ENCODE measurements around the gene CCNB3.
A peak's percentile ranks its signal among the peaks of the same experiment; 100 is the strongest.
"Not testable (repeated sequence)": the region's sequence is repeated elsewhere in the genome, so short reads cannot be mapped to it uniquely, and the experiment has no call there.

CCNB3 gene, protein sequence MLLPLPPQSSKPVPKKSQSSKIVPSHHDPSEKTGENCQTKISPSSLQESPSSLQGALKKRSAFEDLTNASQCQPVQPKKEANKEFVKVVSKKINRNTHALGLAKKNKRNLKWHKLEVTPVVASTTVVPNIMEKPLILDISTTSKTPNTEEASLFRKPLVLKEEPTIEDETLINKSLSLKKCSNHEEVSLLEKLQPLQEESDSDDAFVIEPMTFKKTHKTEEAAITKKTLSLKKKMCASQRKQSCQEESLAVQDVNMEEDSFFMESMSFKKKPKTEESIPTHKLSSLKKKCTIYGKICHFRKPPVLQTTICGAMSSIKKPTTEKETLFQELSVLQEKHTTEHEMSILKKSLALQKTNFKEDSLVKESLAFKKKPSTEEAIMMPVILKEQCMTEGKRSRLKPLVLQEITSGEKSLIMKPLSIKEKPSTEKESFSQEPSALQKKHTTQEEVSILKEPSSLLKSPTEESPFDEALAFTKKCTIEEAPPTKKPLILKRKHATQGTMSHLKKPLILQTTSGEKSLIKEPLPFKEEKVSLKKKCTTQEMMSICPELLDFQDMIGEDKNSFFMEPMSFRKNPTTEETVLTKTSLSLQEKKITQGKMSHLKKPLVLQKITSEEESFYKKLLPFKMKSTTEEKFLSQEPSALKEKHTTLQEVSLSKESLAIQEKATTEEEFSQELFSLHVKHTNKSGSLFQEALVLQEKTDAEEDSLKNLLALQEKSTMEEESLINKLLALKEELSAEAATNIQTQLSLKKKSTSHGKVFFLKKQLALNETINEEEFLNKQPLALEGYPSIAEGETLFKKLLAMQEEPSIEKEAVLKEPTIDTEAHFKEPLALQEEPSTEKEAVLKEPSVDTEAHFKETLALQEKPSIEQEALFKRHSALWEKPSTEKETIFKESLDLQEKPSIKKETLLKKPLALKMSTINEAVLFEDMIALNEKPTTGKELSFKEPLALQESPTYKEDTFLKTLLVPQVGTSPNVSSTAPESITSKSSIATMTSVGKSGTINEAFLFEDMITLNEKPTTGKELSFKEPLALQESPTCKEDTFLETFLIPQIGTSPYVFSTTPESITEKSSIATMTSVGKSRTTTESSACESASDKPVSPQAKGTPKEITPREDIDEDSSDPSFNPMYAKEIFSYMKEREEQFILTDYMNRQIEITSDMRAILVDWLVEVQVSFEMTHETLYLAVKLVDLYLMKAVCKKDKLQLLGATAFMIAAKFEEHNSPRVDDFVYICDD (N-terminal part only)

DNA sequence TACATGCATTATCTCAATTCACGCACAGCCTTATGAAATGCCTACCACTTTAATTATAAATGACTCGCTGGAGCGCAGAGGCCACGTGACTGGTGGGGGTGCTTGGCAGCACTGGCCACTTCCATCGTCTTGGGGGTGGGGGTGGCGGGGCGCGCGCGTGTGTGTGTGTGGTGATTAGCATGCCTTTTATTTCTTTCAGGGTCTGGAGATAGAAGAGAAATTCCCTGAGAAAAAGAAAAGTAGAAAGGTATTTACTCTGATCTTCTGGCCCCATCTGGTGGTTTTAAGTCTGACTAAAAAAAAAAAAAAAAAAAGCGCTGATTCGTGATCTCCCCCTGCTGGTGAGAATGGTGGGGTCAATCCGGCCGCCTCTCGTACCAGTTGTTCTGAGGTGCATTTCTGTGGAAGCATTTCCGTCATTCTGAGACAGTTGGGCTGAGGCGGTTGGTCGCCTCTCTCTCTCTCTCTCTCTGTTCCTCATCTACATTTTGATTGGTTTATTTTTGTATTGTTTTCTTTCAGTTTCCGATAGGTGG is at the start of gene CCNB3:
Gene CCNB3 (plus strand): TSS at position 402 of the 536 bp plus-strand sequence. CDS start 80,399 bp downstream, outside the sequence.
- DNase-seq (ENCODE audit: low spot score) = peak; percentile 70

DNA sequence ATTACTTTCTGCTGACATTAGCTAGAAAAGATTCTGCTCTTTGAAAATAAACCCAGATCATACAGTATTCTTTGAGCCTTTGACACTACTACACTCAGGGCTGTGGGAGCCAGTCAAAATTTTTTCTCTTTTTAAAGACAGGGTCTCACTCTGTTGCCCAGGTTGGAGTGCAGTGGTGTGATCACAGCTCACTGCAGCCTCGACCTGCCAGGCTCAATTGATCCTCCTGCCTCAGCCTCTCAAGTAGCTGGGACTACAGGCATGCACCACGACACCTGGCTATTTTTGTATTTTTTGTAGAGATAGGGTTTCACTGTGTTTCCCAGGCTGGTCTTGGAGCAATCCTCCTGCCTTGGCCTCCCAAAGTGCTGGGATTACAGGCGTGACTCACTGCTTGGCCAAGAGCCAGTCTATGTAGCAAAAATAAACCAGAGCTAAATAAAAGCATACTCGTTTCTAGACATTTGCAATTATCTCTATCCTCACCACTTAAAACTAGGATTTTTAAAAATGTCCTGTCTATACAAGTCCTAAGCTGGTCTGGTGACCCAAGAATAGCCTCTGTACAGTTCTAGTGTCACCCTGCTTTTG is 46.9 kb upstream of the CCNB3 start:
- DNase-seq (ENCODE audit: low spot score) = no peak

DNA sequence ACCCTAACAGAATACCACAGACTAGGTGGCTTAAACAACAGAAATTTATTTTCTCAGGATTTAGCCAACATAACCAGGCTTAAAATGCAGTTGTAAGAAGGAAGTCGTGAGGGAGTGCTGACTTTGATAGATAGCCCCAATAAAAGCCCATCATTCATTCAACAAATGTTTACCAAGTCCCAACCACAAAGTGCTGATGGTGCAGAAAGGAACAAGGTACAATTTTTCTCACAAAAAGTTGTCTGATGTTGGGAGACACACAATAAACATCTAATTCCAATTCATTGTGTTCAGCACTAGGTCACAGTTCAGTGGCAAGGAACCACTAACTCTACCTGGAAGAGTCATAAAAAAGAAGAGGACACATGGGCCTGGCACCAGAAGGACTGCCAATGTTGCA is 46.0 kb upstream of the CCNB3 start:
- no peak for DNase-seq (ENCODE audit: low spot score)

DNA sequence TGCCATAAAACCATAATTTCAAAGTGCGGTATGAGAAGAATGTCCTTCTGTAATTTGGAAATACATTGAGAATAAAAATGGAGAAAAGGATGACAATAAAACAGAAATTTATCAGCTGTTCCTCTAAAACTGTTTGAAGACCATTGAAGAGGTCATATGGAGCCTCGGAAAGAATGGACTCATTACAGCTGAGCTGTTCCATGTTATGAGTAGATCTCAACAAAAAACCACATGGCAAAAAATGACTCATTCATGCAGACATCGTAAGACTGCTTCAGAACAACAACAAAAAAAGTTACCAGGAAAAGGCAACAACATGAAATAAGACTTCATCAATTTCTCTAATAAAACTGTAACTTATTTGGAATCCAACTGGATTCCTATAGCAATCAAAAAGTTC is 43.4 kb upstream of the CCNB3 start:
- no peak for DNase-seq (ENCODE audit: low spot score)

DNA sequence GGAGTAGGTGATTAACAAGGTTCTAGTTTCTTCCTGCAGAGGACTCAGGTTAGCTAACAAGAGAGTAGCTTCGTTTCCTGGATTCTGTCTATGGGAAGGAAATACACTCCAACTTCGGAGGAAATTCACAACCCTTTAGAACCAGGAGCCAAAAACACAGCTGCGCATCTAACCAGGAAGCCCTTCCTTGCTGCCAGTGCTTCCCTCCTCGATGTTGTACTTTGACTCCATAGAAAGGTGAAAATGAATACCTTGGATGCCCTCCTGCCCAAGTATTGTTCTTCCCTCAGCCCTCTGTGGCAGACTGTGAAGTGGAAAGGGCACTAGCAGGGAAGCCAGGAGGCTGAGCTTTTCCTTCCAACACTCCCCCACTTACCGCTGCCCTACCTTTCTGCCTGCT is 38.8 kb upstream of the CCNB3 start:
- DNase-seq (ENCODE audit: low spot score) = no peak

DNA sequence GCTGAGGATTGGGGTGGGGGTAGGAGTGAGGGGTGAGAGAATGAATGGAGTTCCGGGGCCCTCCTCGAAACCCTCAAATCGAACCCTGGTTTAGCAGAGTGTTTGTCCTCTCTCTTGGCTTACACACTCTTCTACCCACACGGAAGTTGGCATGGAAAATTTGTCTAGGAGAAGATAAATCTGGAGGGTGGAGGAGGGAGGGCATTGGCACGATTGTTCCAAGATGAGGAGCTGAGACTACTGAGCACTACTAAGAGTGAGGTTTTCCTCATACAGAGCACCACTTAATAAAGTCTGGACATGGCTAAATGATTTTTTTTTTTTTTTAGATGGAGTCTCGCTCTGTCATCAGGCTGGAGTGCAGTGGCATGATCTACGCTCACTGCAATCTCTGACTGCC is 37.2 kb upstream of the CCNB3 start:
- DNase-seq (ENCODE audit: low spot score) = no peak

DNA sequence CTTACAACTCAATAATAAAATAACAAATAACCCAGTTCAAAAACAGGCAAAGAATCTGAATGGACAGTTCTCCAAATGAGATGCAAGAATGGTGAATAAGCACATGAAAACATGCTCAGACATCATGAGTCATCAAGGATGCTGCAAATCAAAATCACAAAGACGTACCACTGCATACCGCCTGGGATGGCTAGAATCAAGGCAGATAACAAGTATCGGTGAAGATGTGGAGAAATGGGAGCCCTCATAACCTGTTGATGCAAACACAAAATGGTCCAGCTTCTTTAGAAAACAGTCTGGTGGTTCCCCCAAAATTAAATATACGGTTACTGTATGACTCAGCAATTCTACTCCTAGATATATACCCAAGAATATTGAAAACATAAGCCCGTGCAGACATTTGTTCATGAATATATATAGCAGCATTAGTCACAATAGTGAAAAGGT is 36.3 kb upstream of the CCNB3 start:
- DNase-seq (ENCODE audit: low spot score) = no peak

DNA sequence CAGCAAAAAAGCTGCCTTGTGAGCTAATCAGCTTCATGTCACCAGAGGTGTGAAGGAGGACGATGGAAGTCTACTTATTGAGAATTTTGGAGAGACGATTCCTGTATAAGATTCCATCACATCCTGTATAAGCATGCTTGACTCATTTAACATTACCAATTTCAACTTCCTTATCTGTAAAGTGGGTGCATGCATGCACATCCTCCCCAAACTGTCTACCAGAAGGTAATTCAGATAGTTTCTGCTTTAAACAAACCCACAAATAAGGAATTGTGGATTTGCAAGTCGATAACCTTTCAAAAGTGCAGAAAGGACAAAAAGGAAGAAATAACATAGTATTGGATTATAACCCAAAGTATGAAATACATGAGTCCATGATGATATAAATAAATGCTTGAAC is 34.8 kb upstream of the CCNB3 start:
- DNase-seq (ENCODE audit: low spot score) = no peak

DNA sequence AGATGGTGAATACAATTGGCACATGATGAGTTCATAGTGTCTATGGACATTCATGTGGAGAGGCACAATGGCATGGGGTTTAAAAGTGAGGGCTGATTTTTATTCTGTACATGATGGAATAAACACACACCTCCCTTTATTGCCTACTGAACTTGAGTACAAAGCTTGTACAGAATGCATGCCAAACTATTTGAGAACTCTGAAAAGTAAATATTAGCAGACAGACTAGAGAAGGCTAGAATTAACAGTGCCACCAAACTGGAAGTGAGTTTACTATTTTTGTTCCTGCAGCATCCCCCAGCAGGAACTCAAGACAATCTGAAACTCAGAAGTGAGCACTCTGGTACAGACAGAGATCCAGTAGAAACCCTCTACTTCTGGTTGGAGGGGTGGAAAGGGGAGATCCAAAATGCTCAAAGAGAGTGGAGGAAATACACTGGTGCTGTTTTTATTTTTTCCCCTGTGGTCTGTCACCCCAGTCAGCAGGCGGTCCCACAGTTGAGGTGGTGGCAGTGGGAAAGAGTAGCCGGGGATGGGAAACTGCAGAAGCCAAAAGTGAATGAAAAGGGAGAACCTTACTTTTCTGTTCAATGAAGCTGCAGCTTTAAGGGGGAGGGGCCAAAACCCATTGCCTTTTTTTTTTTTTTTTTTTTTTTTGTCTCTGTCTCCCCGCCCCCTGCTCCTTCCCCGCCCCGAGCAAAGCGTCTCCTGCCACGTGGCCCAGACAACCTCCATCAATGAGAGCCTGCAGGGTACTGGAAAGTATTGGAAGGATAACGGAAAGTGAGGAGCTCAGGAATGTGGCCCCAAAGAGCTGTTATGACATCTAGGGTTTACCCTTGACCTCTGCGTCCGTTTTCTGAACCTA is 24.3 kb upstream of the CCNB3 start:
- DNase-seq (ENCODE audit: low spot score) = no peak

DNA sequence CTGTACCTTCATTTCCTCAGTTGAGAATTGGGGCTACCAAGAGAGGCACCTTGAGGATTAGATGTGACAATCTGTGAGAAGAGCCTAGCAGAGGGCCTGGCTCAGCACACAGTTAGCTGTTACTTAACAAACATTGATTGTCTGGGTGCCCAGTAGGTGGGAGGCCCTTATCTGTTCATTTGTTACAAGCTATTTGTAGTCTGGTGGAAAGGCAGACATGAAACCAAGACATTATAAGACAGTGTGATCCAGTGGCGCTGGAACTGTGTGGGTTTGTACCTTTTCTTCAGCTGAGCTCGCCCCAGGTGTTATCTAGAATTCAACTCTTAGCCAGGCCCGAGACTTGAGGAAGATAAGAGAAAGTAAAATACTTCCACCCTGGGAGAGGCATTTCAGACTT is 20.7 kb upstream of the CCNB3 start:
- no peak for DNase-seq (ENCODE audit: low spot score)

DNA sequence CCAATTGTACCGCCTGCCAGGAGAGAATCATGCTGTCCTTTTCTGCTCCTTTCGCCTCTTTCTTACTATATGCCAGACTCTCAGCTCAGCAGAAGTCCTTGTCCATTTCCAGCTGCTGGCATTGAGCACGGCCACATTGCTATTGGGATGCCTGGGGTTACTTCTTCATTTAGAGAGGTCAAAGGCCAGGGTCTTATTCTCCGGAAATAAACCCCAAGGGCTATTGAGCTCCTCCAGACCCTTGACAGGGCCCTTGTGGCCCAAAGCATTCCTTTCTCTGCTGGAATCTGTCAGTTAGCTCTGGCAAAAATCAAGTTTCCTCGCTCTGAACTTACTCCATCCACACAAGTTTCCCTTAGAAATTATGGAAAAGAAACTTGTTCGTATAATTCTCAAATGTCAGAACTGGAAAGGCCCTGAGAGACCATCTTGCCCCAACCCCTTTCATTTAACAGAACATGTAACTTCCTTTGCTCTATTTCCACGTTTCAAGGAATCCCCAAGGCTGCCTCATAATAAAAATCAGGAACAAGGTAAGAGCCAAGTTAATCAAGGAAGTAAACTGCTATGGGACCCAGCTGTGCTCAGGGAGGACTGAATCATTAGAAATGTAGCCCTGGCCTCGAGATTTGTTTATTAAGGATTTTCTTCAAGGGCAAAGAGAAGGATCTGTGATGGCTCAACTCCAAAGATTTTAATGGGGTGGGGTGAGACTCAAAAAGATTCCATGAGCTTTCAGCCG is 15.5 kb upstream of the CCNB3 start:
- no peak for DNase-seq (ENCODE audit: low spot score)

DNA sequence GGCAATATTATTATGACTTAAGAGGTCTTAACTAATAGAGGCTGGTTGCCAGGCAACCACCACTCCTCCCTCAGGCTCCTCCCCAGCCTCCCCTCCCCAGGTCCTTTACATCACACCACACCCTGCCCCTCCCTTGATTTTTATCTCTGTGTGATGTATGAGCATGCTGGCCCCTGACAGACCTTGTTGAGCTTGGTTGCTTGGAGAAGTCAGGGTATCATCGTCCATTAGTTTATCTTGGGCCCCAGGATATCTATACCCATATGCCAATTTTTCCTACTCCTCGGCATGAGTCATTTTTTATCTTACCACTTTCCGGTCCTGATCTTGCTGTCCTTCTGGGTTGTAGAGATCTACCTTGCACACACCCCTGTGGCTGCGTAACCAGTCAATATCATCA is 6.2 kb upstream of the CCNB3 start:
- DNase-seq (ENCODE audit: low spot score) = no peak

DNA sequence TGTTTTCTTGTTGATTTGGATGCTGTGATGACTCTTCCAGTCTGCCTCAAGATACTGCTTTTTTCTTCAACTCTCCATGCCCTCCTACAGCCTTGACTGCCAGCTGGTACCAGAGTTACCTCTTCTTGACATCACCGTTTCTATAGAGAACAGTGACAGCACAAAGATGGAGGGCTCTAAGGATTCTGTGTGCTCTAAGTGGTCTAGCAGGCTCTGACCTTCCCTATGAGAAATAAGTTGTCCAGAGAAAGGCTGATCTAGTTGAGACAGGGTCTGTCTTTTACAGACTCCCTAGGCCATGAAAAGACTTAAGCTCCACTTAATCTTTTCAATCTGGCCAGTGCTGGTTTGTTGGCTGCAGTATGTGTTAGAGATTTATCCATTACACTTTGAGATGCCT is 3.7 kb upstream of the CCNB3 start, which contains the start of gene AKAP4:
Gene AKAP4 (minus strand): TSS at position 101 of the 400 bp plus-strand sequence. CDS start 118 bp downstream, outside the sequence.
- no peak for DNase-seq (ENCODE audit: low spot score)

DNA sequence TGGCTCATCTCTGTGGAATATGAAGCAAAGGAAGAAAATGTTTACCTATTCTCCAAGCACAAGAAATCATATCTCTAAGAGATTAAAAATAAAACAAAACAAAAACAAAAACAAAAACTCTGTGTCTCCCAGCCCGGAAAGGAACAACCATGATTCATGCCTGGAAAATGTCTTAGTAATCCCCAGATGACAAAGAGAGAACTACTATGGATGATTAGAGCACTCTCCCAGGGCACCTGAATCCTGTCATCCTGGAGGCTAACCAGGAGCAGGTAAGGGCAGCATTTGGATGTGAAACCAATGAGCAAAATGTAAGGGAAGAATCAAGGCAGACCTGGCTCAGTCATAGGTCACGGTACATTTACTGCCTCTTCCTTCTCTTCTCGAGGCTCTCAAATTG is 2.0 kb upstream of the CCNB3 start:
- no peak for DNase-seq (ENCODE audit: low spot score)

DNA sequence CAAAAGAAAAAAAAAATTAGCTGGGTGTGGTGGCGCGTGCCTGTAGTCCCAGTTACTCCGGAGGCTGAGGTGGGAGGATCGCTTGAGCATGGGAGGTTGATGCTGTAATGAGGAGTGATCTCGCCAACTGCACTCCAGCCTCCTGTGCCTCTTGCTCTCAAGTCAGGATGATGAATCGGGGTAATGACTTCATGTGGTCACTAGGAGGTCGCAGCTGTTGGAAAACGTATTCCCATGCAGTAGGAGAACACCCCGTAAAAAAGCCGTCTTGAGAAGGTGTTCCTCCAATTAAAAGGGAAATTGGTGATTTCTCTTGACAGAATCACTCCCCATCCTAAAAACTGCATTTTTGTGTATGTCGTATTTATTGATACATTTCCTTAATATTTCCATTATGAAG is 2.2 kb downstream of the CCNB3 start:
- no peak for DNase-seq (ENCODE audit: low spot score)

DNA sequence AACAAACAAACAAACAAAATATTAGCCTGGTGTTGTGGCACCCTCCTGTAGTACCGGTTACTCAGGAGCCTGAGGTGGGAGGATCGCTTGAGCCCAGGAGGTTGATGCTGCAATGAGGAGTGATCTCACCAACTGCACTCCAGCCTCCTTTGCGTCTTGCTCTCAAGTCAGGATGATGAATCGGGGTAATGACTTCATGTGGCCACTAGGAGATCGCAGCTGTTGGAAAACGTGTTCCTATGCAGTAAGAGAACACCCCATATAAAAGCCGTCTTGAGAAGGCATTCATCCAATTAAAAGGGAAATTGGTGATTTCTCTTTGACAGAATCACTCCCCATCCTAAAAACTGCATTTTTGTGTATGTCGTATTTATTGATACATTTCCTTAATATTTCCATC is 6.9 kb downstream of the CCNB3 start:
- DNase-seq (ENCODE audit: low spot score) = no peak

DNA sequence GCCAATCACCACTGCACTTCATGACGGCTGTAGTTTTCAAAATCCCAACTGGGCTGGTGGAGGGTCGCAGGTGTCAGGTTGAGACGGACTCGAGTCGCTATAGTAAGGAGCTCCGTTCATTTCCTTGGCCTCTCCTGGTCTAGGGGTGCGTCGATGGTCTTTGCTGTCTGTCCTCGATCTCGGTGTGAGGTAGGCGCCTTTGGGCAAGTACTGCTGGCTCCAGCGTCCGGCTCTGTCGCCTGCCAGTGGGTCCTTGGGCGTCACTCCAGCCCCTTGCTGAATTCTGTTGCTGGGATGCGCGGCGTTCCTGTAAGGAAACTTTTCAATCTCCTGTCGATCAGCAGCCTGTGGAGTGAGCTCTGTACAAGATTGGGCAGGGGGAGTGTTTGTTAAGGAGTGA is 76.7 kb downstream of the CCNB3 start:
- DNase-seq (ENCODE audit: low spot score) = no peak

DNA sequence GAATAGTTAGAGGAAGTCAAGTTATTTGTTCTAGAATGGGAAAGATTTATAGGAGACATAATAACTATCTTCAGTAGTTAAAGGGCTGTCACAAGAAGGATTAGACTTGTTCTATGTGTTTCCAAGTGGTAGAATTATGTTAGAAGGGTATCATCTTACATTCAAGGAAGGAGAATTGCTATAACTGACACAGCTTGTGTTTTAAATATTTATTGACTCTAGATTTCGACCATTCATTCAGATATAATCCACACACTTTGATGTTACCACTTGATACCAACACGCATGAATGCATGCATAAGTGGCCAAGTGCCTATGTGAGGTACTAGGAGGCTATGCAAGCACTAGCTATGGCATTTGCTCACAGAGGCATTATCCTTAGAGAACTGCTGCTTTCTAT is 122.7 kb downstream of the CCNB3 start:
- DNase-seq (ENCODE audit: low spot score) = no peak

DNA sequence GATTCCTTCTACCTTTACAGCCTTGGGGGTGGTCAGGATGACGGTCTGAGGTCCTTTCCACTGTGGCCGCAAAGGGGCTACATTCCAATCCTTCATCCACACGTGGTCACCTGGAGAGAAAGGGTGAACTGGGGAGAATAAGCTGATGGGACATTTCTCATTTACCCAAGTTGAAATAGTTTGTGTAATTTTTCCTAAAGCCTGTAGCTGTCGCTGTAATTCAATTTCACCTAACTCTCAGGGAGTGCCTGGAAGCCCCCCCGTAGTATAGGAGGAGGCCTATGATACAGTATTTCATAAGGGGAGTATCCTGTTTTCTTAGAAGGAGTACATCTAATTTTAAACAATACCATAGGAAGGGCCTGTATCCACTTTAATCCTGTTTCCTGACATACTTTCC is 128.1 kb downstream of the CCNB3 start:
- not testable (repeated sequence) for DNase-seq (ENCODE audit: low spot score)

DNA sequence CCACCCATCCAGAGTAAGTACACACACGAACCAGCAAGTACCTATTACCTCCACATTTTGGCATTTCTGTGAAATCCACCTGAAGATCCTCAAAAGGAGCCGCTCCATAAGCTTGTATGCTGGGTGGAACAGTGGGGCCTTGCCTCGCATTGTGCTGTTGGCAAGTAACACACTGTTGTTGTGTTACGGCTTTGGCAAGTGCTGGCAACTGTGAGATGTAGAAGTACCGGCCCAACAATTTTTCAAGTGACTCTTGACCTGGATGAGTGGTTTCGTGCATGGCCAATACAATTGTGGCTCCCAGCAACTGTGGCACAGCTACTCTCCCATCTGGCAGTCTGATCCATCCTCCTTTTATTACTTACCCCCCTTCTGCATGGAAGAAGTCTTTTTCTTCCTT is 128.7 kb downstream of the CCNB3 start:
- no peak for DNase-seq (ENCODE audit: low spot score)
